Bone marrow (tissue), 2 donors: ENCODE data around the gene NODAL.
"Not testable (repeated sequence)": the region's sequence is repeated elsewhere in the genome, so short reads cannot be mapped to it uniquely, and the experiment has no call there.

Source experiments
- DNase-seq, 2 donors: peaks; one replicate each; lab custom pipeline; 2025; lab: John Stamatoyannopoulos, UW

The NODAL gene

GRCh38 chr10:70441161-70441894, at the start of gene NODAL:
Gene NODAL (minus strand): TSS chr10:70441681. CDS start chr10:70441667, 14 bp downstream.
- DNase-seq: no peak

- DNase-seq: no peak
Measured at GRCh38 chr10:70490142-70490541, 48.7 kb upstream of the NODAL start.

- DNase-seq: no peak
Measured at GRCh38 chr10:70487824-70488223, 46.3 kb upstream of the NODAL start.

GRCh38 chr10:70483872-70484271, 42.4 kb upstream of the NODAL start:
- DNase-seq: not testable (repeated sequence)

- DNase-seq: no peak
Measured at GRCh38 chr10:70482982-70483760, 41.7 kb upstream of the NODAL start.

- DNase-seq: no peak
Measured at GRCh38 chr10:70481831-70482530, 40.5 kb upstream of the NODAL start.

- no peak for DNase-seq
Measured at GRCh38 chr10:70481105-70481504, 39.6 kb upstream of the NODAL start.

GRCh38 chr10:70480239-70480861, 38.9 kb upstream of the NODAL start:
- DNase-seq: peak in 1 of 2 donors; percentile 38

- no peak for DNase-seq
Measured at GRCh38 chr10:70479626-70480238, 38.3 kb upstream of the NODAL start.

GRCh38 chr10:70479165-70479581, 37.7 kb upstream of the NODAL start:
- DNase-seq: no peak

GRCh38 chr10:70478191-70479164, 37.0 kb upstream of the NODAL start, which contains the start of gene PALD1:
Gene PALD1 (plus strand): TSS chr10:70478767. CDS start chr10:70525952, 47,185 bp downstream.
- peak in 1 of 2 donors; percentile 33 for DNase-seq

- no peak for DNase-seq
Measured at GRCh38 chr10:70477661-70478162, 36.2 kb upstream of the NODAL start.

- no peak for DNase-seq
Measured at GRCh38 chr10:70476249-70477035, 35.0 kb upstream of the NODAL start.

GRCh38 chr10:70475661-70476060, 34.2 kb upstream of the NODAL start:
- no peak for DNase-seq

GRCh38 chr10:70474780-70475179, 33.3 kb upstream of the NODAL start:
- no peak for DNase-seq

- DNase-seq: no peak
Measured at GRCh38 chr10:70472799-70473454, 31.4 kb upstream of the NODAL start.

- DNase-seq: no peak
Measured at GRCh38 chr10:70466951-70467350, 25.5 kb upstream of the NODAL start.

- DNase-seq: no peak
Measured at GRCh38 chr10:70465832-70466231, 24.4 kb upstream of the NODAL start.

GRCh38 chr10:70465278-70465677, 23.8 kb upstream of the NODAL start:
- DNase-seq: no peak
